GM23338 (cell line): ENCODE measurements around the gene MARCHF3. TPM values are rescaled to one million over a fixed set of nuclear protein-coding genes. Genes with fewer than 3 reads are reported as not detected.
"Not testable (repeated sequence)": the region's sequence is repeated elsewhere in the genome, so short reads cannot be mapped to it uniquely, and the experiment has no call there.

Experiments used
- ATAC-seq: fragments of 200-7000 bp; cut with Tn5 transposase; 3 replicates; pipeline ENCODE4 v1.9.1; 2020
- DNase-seq: peaks from one replicate; pipeline ENCODE4 v3.0.0-alpha.2; 2015; ENCODE audit warnings: low spot score
- H2AFZ ChIP-seq: fragments of 200-600 bp; sonication (generic); 2 replicates; pipeline ENCODE4 v1.8.0; 2016; ENCODE audit warnings: antibody characterized with exemption, mild to moderate bottlenecking, moderate library complexity
- H3F3A ChIP-seq: fragments of 200-600 bp; sonication (generic); replicated peaks from 2 replicates; pipeline ENCODE4 v1.8.0; 2017; ENCODE audit warnings: antibody characterized with exemption, mixed run types, low read depth
- H3K27ac ChIP-seq: fragments of 200-600 bp; sonication (generic); 2 replicates; pipeline ENCODE4 v1.6.1; 2016; ENCODE audit warnings: low read depth
- H3K27me3 ChIP-seq: fragments of 200-600 bp; sonication (generic); 2 replicates; pipeline ENCODE4 v1.8.0; 2016; ENCODE audit warnings: mild to moderate bottlenecking, mixed run types, moderate library complexity; ENCODE audit not compliant: insufficient read depth
- H3K36me3 ChIP-seq: fragments of 200-600 bp; sonication (generic); 2 replicates; pipeline ENCODE4 v1.8.0; 2016; ENCODE audit warnings: mild to moderate bottlenecking; ENCODE audit not compliant: insufficient read depth
- H3K4me1 ChIP-seq: fragments of 200-600 bp; sonication (generic); 2 replicates; pipeline ENCODE4 v1.8.0; 2016; ENCODE audit warnings: mild to moderate bottlenecking, moderate library complexity; ENCODE audit not compliant: insufficient read depth
- H3K4me2 ChIP-seq: fragments of 200-600 bp; sonication (generic); 2 replicates; pipeline ENCODE4 v1.7.1; 2017; ENCODE audit warnings: mixed run types
- H3K4me3 ChIP-seq: fragments of 200-600 bp; sonication (generic); 2 replicates; pipeline ENCODE4 v1.6.1; 2016; ENCODE audit warnings: mixed run types
- H3K79me2 ChIP-seq: fragments of 200-600 bp; sonication (generic); replicated peaks from 2 replicates; pipeline ENCODE4 v1.8.0; 2017; ENCODE audit warnings: mild to moderate bottlenecking; ENCODE audit not compliant: insufficient read depth
- H3K9me2 ChIP-seq: fragments of 200-600 bp; sonication (generic); 2 replicates; pipeline ENCODE4 v1.8.0; 2017; ENCODE audit not compliant: insufficient read depth
- H4K20me1 ChIP-seq: fragments of 200-600 bp; sonication (generic); replicated peaks from 2 replicates; pipeline ENCODE4 v1.8.0; 2017; ENCODE audit warnings: mild to moderate bottlenecking; ENCODE audit not compliant: insufficient read depth
- H3K27ac Mint-ChIP-seq: 2 replicates; pipeline ENCODE4 v1.8.0; 2020; ENCODE audit warnings: inconsistent platforms, mild to moderate bottlenecking, moderate library complexity, mixed read lengths
- H3K27me3 Mint-ChIP-seq: 3 replicates; pipeline ENCODE4 v1.8.0; 2022; ENCODE audit warnings: low read depth, mild to moderate bottlenecking, moderate library complexity, mixed read lengths, inconsistent platforms; ENCODE audit not compliant: insufficient read depth, poor library complexity
- H3K36me3 Mint-ChIP-seq: 3 replicates; pipeline ENCODE4 v1.8.0; 2021; ENCODE audit warnings: low read depth, mild to moderate bottlenecking, inconsistent platforms, moderate library complexity, mixed read lengths
- H3K4me1 Mint-ChIP-seq: 3 replicates; pipeline ENCODE4 v1.8.0; 2020; ENCODE audit warnings: mild to moderate bottlenecking, inconsistent platforms, mixed read lengths
- H3K4me3 Mint-ChIP-seq: 3 replicates; pipeline ENCODE4 v1.8.0; 2021; ENCODE audit warnings: moderate library complexity, mild to moderate bottlenecking, inconsistent platforms, mixed read lengths
- H3K9me3 Mint-ChIP-seq: 3 replicates; pipeline ENCODE4 v1.8.0; 2020; ENCODE audit warnings: moderate library complexity, mild to moderate bottlenecking, inconsistent platforms, mixed read lengths
- CREB1 ChIP-seq: fragments of 250-450 bp; sonication (Bioruptor Pico); IDR thresholded peaks from 2 replicates; pipeline ENCODE4 v1.5.0; 2020; ENCODE audit warnings: low read depth, mild to moderate bottlenecking, moderate library complexity
- EZH2 ChIP-seq: fragments of 200-600 bp; sonication (generic); IDR thresholded peaks from one replicate; pipeline ENCODE4 v1.8.0; 2017; ENCODE audit warnings: antibody characterized with exemption, mild to moderate bottlenecking, low read depth; ENCODE audit not compliant: unreplicated experiment
- EZH2phosphoT487 ChIP-seq: fragments of 200-600 bp; sonication (generic); IDR thresholded peaks from one replicate; pipeline ENCODE4 v1.8.1; 2018; ENCODE audit warnings: antibody characterized with exemption; ENCODE audit not compliant: unreplicated experiment
- JUNB ChIP-seq: IDR thresholded peaks from one replicate; pipeline ENCODE4 v1.6.1; 2016; ENCODE audit warnings: antibody characterized with exemption; ENCODE audit not compliant: unreplicated experiment
- NANOG ChIP-seq: IDR thresholded peaks from 2 replicates; pipeline ENCODE4 v1.6.1; 2016; ENCODE audit warnings: antibody characterized with exemption, borderline replicate concordance
- POLR2AphosphoS5 ChIP-seq: IDR thresholded peaks from 2 replicates; pipeline ENCODE4 v1.6.1; 2016; ENCODE audit warnings: antibody characterized with exemption, low read depth
- STAT1 ChIP-seq: IDR thresholded peaks from one replicate; pipeline ENCODE4 v1.6.1; 2016; ENCODE audit warnings: antibody characterized with exemption; ENCODE audit not compliant: unreplicated experiment
- ZNF114 ChIP-seq: fragments of 250-450 bp; sonication (Bioruptor Pico); IDR thresholded peaks from 2 replicates; pipeline ENCODE4 v1.5.0; 2020; ENCODE audit warnings: mild to moderate bottlenecking, moderate library complexity
- ZNF331 ChIP-seq: fragments of 250-450 bp; sonication (Bioruptor Pico); IDR thresholded peaks from 2 replicates; pipeline ENCODE4 v1.5.0; 2020; ENCODE audit warnings: low read depth, mild to moderate bottlenecking, moderate library complexity
- polyA plus RNA-seq: library from polyadenylated mRNA; unstranded; fragments of >200 nt; fragmentation: Nextera tagmentation; extraction: Ambion mirVana; gene quantifications from 2 replicates; pipeline ENCODE4 v1.2.1, GENCODE V29; 2016
- total RNA-seq: library from RNA; depleted of rRNA; stranded (reverse); fragments of >200 nt; shearing (Covaris generic); gene quantifications from 2 replicates; pipeline ENCODE4 v1.2.3, GENCODE V29; 2014
- TF ChIP-seq, protein P1 (sequence below), 2 experiments: fragments of 200-600 bp in 1 of 2; sonication (generic) in 1 of 2; conservative IDR thresholded peaks; 2 replicates each; pipeline versions ENCODE4 v1.5.1 to v1.6.1; 2016 to 2017; ENCODE audit warnings: antibody characterized with exemption in 2 of 2, low read depth in 2 of 2, mild to moderate bottlenecking in 2 of 2, moderate library complexity in 1 of 2
- TF ChIP-seq, protein P2 (sequence below): IDR thresholded peaks from one replicate; pipeline ENCODE4 v1.6.1; 2018; ENCODE audit warnings: antibody characterized with exemption; ENCODE audit not compliant: unreplicated experiment
- TF ChIP-seq, protein P3 (sequence below): IDR thresholded peaks from 2 replicates; pipeline ENCODE4 v1.6.1; 2016; ENCODE audit warnings: antibody characterized with exemption

The MARCHF3 gene
- total and polyA plus RNA-seq, 2 experiments from 2014 or later = 7.0 to 12.7 TPM

- not testable (repeated sequence) for H3K36me3 Mint-ChIP-seq, H3K27ac ChIP-seq, H3K4me1 ChIP-seq, H4K20me1 ChIP-seq, H3K4me2 ChIP-seq, H3K27me3 Mint-ChIP-seq, H3F3A ChIP-seq, H3K9me3 Mint-ChIP-seq, H3K36me3 ChIP-seq, H3K4me3 Mint-ChIP-seq, H3K4me1 Mint-ChIP-seq, H3K27ac Mint-ChIP-seq, DNase-seq, H3K4me3 ChIP-seq, ATAC-seq, H2AFZ ChIP-seq, H3K9me2 ChIP-seq, H3K27me3 ChIP-seq
- peaks cover 15% of the 10 kb centered on the region for H3K79me2 ChIP-seq
Measured at GRCh38 chr5:127016722-127017121, 13.6 kb downstream of the MARCHF3 start.

DNA sequence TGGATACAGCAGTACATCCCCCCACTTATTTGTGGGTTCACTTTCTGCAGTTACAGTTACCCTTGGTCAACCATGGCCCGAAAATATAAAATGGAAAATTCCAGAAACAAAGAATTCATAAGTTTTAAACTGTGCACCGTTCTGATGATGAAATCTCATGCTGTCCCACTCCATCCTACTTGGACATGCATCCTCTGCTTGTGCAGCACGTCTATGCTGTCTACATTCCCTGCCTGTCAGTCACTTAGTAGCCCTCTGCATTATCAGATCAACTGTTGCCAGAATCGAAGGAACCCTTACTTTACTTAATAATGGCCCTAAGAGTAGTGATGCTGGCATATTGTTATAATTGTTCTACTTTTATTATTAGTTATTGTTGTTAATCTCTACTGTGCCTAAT lies 14.6 kb downstream of the MARCHF3 start:
- no peaks in the 10 kb centered on the region for H3K27me3 Mint-ChIP-seq
- no peak overlapping the region for H3K27ac Mint-ChIP-seq
- DNase-seq (no peak), ATAC-seq (no peak)
- H3K36me3 Mint-ChIP-seq = no peaks in the 10 kb centered on the region
- H3K27me3 ChIP-seq = no peaks in the 10 kb centered on the region
- H3K4me1 ChIP-seq = no peaks in the 10 kb centered on the region
- no peak overlapping the region for H3K4me3 ChIP-seq
- H3K9me3 Mint-ChIP-seq = 0 out of 3 replicates have a peak, but pooled peaks cover 2% of the 10 kb centered on the region
- peaks cover 3% of the 10 kb centered on the region; the same call in 2 of the 3 replicates for H3K4me1 Mint-ChIP-seq
- no peak overlapping the region for H3K4me2 ChIP-seq
- H3K79me2 ChIP-seq = peaks cover 7% of the 10 kb centered on the region
- no peak overlapping the region for H2AFZ ChIP-seq
- H3K9me2 ChIP-seq = no peaks in the 10 kb centered on the region
- no peak overlapping the region for H3K27ac ChIP-seq
- no peak overlapping the region for H3K4me3 Mint-ChIP-seq
- TF ChIP-seq EZH2phosphoT487 (no peak), STAT1 (no peak), JUNB (no peak)
- TF ChIP-seq, protein P1, sequence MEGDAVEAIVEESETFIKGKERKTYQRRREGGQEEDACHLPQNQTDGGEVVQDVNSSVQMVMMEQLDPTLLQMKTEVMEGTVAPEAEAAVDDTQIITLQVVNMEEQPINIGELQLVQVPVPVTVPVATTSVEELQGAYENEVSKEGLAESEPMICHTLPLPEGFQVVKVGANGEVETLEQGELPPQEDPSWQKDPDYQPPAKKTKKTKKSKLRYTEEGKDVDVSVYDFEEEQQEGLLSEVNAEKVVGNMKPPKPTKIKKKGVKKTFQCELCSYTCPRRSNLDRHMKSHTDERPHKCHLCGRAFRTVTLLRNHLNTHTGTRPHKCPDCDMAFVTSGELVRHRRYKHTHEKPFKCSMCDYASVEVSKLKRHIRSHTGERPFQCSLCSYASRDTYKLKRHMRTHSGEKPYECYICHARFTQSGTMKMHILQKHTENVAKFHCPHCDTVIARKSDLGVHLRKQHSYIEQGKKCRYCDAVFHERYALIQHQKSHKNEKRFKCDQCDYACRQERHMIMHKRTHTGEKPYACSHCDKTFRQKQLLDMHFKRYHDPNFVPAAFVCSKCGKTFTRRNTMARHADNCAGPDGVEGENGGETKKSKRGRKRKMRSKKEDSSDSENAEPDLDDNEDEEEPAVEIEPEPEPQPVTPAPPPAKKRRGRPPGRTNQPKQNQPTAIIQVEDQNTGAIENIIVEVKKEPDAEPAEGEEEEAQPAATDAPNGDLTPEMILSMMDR (conservative IDR thresholded peaks at IDR 0.05; ENCODE audit: low read depth in 2 of 2) = no peak
- H3K36me3 ChIP-seq = no peaks in the 10 kb centered on the region
- no peaks in the 10 kb centered on the region for H3F3A ChIP-seq
- H4K20me1 ChIP-seq = no peaks in the 10 kb centered on the region

DNA sequence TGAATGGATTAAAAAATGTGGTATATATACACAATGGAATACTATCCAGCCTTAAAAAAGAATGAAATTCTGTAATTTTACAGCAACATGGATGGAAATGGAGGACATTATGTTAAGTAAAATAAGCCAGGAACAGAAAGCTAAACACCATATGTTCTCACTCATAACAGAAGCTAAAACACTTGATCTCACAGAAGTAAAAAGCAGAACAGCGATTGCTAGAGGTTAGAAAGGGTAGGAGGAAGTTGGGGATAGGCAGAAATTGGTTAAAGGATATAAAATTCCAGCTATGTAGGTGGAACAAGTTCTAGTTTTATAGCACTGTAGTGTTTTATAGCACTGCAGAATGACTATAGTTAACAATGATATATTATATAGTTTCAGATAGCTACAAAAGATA lies 15.8 kb downstream of the MARCHF3 start:
- Histone ChIP-seq H3K9me2 (no peaks in the 10 kb centered on the region), H4K20me1 (no peaks in the 10 kb centered on the region), H3K27me3 (no peaks in the 10 kb centered on the region), H3K27ac (no peak overlapping the region), H2AFZ (no peak overlapping the region), H3K4me3 (no peak overlapping the region), H3K4me2 (no peak overlapping the region), H3K36me3 (no peaks in the 10 kb centered on the region), H3K4me1 (no peaks in the 10 kb centered on the region; the same call in 1 of the 2 replicates), H3F3A (no peaks in the 10 kb centered on the region), H3K79me2 (peaks cover 7% of the 10 kb centered on the region)
- Mint-ChIP-seq H3K9me3 (0 out of 3 replicates have a peak, but pooled peaks cover 2% of the 10 kb centered on the region), H3K36me3 (no peaks in the 10 kb centered on the region), H3K4me3 (no peak overlapping the region), H3K4me1 (peaks cover 6% of the 10 kb centered on the region), H3K27ac (no peak overlapping the region), H3K27me3 (no peaks in the 10 kb centered on the region)
- DNase-seq (no peak), ATAC-seq (no peak)
- TF ChIP-seq, protein P2, sequence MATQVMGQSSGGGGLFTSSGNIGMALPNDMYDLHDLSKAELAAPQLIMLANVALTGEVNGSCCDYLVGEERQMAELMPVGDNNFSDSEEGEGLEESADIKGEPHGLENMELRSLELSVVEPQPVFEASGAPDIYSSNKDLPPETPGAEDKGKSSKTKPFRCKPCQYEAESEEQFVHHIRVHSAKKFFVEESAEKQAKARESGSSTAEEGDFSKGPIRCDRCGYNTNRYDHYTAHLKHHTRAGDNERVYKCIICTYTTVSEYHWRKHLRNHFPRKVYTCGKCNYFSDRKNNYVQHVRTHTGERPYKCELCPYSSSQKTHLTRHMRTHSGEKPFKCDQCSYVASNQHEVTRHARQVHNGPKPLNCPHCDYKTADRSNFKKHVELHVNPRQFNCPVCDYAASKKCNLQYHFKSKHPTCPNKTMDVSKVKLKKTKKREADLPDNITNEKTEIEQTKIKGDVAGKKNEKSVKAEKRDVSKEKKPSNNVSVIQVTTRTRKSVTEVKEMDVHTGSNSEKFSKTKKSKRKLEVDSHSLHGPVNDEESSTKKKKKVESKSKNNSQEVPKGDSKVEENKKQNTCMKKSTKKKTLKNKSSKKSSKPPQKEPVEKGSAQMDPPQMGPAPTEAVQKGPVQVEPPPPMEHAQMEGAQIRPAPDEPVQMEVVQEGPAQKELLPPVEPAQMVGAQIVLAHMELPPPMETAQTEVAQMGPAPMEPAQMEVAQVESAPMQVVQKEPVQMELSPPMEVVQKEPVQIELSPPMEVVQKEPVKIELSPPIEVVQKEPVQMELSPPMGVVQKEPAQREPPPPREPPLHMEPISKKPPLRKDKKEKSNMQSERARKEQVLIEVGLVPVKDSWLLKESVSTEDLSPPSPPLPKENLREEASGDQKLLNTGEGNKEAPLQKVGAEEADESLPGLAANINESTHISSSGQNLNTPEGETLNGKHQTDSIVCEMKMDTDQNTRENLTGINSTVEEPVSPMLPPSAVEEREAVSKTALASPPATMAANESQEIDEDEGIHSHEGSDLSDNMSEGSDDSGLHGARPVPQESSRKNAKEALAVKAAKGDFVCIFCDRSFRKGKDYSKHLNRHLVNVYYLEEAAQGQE = no peak
- TF ChIP-seq NANOG (no peak), CREB1 (no peak), ZNF114 (CRISPR knock-in tag) (no peak), JUNB (no peak), ZNF331 (CRISPR knock-in tag) (no peak), EZH2 (no peak), STAT1 (no peak), POLR2AphosphoS5 (no peak)
- TF ChIP-seq, protein P3, sequence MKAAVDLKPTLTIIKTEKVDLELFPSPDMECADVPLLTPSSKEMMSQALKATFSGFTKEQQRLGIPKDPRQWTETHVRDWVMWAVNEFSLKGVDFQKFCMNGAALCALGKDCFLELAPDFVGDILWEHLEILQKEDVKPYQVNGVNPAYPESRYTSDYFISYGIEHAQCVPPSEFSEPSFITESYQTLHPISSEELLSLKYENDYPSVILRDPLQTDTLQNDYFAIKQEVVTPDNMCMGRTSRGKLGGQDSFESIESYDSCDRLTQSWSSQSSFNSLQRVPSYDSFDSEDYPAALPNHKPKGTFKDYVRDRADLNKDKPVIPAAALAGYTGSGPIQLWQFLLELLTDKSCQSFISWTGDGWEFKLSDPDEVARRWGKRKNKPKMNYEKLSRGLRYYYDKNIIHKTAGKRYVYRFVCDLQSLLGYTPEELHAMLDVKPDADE = no peak
- TF ChIP-seq, protein P1 (conservative IDR thresholded peaks at IDR 0.05; ENCODE audit: low read depth in 2 of 2) = no peak
